Right kidney (tissue), 1 donor: ENCODE measurements around the gene FGF21.
"Not testable (repeated sequence)": the region's sequence is repeated elsewhere in the genome, so short reads cannot be mapped to it uniquely, and the experiment has no call there.

ENCODE experiments used
- DNase-seq: peaks from one replicate; pipeline ENCODE4 v3.0.0-alpha.2; 2016

FGF21 gene

DNA sequence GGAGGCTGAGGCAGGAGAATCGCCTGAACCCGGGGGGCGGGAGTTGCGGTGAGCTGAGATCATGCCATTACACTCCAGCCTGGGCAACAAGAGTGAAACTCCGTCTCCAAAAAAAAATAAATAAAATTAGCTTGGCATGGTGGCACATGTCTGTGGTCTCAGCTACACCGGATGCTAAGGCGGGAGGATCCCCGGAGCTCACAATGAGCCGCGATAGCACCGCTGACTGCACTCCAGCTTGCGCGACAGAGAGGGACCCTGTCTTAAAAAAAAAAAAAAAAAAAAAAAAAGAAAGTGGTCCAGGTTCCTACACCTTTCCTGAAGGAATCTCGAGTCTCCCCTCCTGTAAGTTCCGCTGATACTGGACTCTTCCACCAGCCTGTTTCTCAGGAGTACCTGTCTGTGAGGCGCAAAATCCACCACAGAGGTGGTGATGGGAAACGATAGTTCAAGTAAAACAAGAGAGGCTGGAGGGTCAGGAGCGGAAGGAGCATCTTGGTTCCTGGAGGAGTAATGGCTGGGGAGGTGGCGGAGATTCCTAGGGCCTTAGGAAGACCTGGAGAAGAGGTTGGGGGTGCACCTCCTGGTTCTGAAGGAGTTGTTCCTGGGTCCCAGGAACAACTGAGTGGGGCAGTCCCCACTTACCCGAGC lies 3.4 kb upstream of the FGF21 start:
- no peak for DNase-seq

GRCh38 chr19:48752496-48753365 lies 2.6 kb upstream of the FGF21 start, which contains the start of gene FUT1:
Gene FUT1 (minus strand): TSS chr19:48752641. CDS start chr19:48751281, 1,360 bp downstream.
- DNase-seq: peak; percentile 89

DNA sequence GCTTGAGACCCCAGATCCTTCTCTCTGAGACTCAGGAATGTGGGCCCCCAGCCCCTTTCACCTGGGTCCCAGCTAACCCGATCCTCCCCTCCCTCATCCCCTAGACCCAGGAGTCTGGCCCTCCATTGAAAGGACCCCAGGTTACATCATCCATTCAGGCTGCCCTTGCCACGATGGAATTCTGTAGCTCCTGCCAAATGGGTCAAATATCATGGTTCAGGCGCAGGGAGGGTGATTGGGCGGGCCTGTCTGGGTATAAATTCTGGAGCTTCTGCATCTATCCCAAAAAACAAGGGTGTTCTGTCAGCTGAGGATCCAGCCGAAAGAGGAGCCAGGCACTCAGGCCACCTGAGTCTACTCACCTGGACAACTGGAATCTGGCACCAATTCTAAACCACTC lies 463 bp downstream of the FGF21 start:
- no peak for DNase-seq

DNA sequence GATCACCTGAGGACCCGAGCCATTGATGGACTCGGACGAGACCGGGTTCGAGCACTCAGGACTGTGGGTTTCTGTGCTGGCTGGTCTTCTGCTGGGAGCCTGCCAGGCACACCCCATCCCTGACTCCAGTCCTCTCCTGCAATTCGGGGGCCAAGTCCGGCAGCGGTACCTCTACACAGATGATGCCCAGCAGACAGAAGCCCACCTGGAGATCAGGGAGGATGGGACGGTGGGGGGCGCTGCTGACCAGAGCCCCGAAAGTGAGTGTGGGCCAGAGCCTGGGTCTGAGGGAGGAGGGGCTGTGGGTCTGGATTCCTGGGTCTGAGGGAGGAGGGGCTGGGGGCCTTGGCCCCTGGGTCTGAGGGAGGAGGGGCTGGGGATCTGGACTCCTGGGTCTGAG lies 888 bp downstream of the FGF21 start:
- no peak for DNase-seq

DNA sequence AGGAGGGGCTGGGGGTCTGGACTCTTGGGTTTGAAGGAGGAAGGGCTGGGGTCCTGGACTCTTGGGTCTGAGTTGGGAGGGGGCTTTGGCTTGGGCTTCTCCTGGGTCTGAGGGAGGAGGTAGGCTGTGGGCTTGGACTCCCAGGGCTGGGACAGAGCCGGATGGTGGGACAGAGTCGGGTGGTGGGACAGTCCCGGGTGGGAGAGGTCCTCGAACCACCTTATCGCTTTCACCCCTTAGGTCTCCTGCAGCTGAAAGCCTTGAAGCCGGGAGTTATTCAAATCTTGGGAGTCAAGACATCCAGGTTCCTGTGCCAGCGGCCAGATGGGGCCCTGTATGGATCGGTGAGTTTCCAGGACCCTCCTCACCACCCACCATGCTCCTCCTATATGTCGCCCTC lies 1.4 kb downstream of the FGF21 start:
- DNase-seq: no peak

DNA sequence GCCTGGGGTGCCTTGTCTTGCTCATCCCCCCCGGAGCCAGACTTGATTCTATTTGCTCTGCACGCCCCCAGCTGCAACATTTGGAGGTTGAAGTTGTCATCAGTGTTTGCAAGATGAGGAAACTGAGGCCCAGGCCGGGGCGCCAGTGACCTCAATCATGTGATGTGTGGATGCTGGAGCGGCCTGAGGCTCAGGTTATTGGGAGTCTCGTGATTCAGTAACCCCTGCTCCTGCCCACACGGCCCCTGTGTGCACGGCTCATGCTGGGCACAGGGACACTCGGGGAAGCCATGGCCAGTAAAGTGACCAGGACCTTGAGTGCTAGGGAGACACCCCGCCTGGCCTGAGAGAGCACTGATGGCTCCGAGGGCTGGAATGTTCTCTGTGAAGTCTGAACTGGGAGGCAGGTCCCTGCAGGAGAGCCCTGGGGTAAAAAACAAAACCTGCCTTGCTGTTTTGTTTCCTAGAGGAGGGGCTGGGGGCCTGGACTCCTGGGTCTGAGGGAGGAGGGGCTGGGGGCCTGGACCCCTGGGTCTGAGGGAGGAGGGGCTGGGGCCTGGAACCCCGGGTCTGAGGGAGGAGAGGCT lies 1.9 kb downstream of the FGF21 start:
- DNase-seq: no peak

- no peak for DNase-seq
Measured at GRCh38 chr19:48757741-48758144, 2.4 kb downstream of the FGF21 start.

DNA sequence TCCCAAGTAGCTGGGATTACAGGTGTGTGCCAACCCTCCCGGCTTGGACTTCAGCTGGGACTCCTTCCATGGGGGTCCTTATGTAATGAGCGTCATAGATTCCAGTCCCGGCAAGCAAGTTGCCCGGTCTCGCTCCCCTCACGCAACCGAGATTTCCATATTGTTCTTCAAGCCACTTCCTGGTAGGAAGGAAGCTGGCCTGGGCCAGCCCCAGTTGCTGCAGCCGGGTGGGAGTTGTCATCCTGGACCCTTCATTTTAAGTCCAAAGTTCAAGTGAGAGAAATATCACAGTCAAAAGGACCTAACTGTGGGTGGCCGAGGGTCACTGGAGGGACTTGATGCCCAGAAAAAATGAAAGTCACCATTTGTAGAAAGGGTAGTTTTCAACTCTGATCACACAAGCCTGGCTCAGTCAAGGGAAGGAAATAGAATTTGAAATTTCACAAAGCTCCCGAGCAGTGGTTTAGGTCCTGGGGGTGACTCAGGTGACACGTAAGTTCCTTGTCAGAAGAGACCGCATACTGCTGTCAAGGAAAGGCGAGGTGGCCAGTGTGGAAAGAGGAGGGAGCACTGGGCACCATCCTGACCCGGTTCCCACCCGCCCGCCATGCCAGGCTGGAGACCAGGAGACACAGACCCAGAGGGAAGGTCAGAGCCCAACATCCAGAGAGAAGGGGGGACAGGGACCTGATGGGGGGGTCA lies 5.3 kb downstream of the FGF21 start:
- no peak for DNase-seq

GRCh38 chr19:48765816-48766215 lies 10.5 kb downstream of the FGF21 start:
- not testable (repeated sequence) for DNase-seq

GRCh38 chr19:48768171-48768753 lies 12.9 kb downstream of the FGF21 start:
- not testable (repeated sequence) for DNase-seq

- no peak for DNase-seq
Measured at GRCh38 chr19:48768994-48769713, 13.8 kb downstream of the FGF21 start.

- DNase-seq: no peak
Measured at GRCh38 chr19:48770266-48770665, 14.9 kb downstream of the FGF21 start.

DNA sequence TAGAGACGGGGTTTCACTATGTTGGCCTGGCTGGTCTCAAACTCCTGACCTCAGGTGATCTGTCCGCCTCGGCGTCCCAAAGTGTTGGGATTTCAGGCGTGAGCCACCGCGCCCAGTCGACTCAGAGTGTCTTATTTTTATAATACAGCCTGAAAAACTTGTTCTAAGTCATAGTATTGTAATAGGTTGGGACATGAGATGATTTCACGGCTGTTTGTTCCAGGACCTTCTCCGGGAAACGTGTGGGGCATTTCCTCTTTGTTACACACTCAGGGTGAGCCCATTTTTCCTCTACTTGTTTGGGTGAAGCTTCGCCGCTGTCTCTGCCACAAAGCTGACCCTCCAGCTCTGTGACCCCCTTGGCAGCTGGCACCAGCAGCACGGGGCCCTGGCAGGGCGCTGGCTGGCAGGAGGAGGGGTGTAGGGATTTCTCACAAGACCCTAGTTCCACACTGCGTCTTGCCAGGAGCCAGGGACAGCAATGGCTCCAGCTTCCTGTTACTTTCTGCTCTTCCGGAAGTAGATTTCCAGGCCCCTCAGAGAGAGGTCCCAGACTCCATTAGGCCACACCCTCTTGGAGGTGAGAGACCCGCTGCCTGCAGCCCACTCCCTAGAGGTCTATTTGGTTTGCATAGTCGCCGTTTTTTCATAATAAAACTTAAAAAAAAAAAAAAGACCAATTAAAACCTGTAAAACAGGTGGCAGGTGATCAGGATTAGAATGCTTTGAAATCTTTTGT lies 15.6 kb downstream of the FGF21 start:
- no peak for DNase-seq

- DNase-seq: no peak
Measured at GRCh38 chr19:48772503-48772953, 17.2 kb downstream of the FGF21 start.

GRCh38 chr19:48777139-48777538 lies 21.8 kb downstream of the FGF21 start:
- no peak for DNase-seq

- DNase-seq: no peak
Measured at GRCh38 chr19:48777720-48778119, 22.4 kb downstream of the FGF21 start.

DNA sequence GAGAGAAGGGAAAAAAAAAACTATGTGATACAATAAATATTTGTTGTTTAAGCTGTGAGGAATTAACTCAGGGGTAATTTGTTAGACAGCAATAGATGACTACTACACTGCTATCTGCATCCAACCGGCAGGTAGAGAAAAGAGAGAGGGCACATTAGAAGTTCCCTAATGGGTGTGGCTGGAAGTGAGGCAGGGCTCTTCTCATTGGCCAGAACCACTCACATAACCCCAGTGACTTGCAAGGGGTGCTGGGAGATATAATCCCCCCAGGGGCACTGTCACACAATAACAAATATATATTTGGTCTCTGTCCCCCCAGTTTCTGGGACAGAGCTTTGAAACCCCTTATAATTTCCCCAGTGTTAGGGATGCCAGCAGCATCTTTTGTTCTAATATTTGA lies 24.3 kb downstream of the FGF21 start:
- no peak for DNase-seq

DNA sequence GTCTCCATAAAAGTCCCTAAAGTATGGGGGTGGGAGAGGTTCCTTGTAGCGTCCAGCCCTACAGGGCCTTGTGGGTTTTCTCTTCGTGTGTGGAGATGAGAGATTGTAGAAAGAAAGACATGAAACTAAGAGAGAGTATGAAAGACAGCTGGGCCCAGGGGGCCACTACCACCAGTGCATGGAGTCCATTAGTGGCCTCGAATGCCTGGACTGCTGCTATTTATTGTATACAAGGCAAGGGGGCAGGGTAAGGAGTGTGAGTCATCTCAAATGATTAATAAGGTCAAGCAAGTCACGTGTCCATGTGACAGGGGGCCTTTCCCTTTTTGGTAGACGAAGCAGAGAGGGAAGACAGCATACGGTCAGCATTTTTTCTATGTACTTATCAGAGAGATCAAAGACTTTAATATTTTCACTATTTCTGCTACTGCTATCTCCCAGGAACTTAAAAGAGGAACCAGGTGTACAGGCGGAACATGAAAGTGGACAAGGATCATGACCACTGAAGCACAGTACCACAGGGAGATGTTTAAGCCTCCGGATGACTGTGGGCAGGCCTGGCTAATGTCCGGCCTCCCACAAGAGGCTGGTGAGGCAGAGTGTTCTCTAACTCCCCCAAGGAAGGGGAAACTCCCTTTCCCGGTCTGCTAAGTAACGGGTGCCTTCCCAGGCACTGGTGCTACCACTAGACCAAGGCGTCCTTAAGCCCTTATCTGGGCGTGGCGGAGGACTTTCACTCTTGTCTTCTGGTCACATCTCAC lies 25.5 kb downstream of the FGF21 start:
- peak; percentile 43 for DNase-seq

DNA sequence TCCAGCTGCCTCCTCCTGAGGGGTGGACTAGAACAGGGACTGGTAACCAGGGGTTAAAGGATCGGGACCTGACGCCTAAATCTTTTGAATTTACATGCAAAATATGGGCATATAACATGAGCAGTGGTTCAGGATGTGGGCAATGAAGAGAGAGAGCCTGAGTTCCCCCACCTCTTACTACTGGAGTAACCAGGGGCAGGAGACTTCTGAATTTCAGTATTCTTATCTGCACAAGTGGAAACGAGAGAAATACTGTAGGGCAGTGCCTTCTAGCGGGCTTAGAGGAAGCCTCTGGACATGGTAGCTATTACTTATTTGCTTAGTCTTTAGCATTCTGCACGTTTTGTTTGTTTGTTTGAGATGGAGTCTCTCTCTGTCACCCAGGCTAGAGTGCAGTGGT lies 29.2 kb downstream of the FGF21 start:
- no peak for DNase-seq

DNA sequence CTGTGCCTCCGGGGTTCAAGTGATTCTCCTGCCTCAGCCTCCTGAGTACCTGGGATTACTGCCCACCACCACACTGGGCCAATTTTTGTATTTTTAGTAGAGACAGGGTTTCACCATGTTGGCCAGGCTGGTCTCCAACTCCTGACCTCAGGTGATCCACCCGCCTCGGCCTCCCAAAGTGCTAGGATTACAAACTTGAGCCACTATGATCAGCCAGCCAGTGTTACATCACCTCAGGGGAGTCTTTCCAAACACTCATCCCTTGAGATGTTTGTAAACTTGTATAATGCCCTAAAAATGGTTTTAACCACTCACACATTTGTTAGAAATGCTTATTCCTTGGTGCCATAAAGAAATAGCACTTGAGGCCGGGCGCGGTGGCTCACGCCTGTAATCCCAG lies 31.1 kb downstream of the FGF21 start:
- not testable (repeated sequence) for DNase-seq
